Pancreas (tissue), 10 donors: Measurements from ENCODE around the gene GADL1. TPM values are rescaled to one million over a fixed set of nuclear protein-coding genes. Genes with fewer than 3 reads are reported as not detected.

ENCODE experiments used
- ATAC-seq, 4 donors: fragments of 200-7000 bp; cut with Tn5 transposase; one replicate each; pipeline versions ENCODE4 v1.8.0 to v1.9.1; 2020; ENCODE audit warnings: mild to moderate bottlenecking in 4 of 4, moderate library complexity in 4 of 4
- DNase-seq, 6 donors: peaks; one replicate each; pipeline ENCODE4 v3.0.0-alpha.2; 2020
- FAIRE-seq: peaks from 2 replicates; lab custom pipeline; 2012; peaks lifted over from hg19 to GRCh38; lab: Jason Lieb, UNC
- H3K27ac ChIP-seq, 4 donors: fragments of 200-600 bp; sonication (generic); 1 replicate in 3 of 4; 2 replicates in 1 of 4; pipeline versions ENCODE4 v1.5.0 to v1.8.0; 2020
- H3K27me3 ChIP-seq, 4 donors: fragments of 200-600 bp; one replicate each; pipeline ENCODE4 v1.8.0; 2021
- H3K36me3 ChIP-seq, 3 donors: fragments of 200-600 bp; sonication (generic) in 1 of 3; one replicate each; pipeline versions ENCODE4 v1.5.0 to v1.8.0; 2020 to 2021
- H3K4me1 ChIP-seq, 3 donors: fragments of 200-600 bp; one replicate each; pipeline ENCODE4 v1.8.0; 2021
- H3K4me3 ChIP-seq, 4 donors: fragments of 200-600 bp; sonication (generic) in 2 of 4; one replicate each; pipeline versions ENCODE4 v1.5.0 to v1.8.0; 2020 to 2021
- H3K9me3 ChIP-seq, 4 donors: fragments of 200-600 bp; one replicate each; pipeline ENCODE4 v1.8.0; 2021
- CTCF ChIP-seq, 4 donors: fragments of 200-600 bp; sonication (generic) in 3 of 4; IDR thresholded peaks; one replicate each; pipeline versions ENCODE4 v1.5.0 to v1.8.0; 2021; ENCODE audit warnings: antibody characterized with exemption in 4 of 4
- WGBS, 2 donors: extraction: QIAGEN DNeasy Blood & Tissue Kit; methylation state at CpG; one replicate each; pipeline ENCODE4 v1.1.7; 2013; 5-methylcytosine and 5-hydroxymethylcytosine counted together
- intact Hi-C, 3 donors: fragments of 100-400 bp; cut with DNase I; formaldehyde crosslinking; loops; one replicate each; pipeline versions ENCODE4 v1.11.1 to v1.14.2; 2022
- polyA plus RNA-seq, 2 donors: library from polyadenylated mRNA; stranded (reverse); fragments of 200-250 nt; gene quantifications; one replicate each; pipeline ENCODE4 v1.2.3, GENCODE V29; 2013
- total RNA-seq, 6 donors: library from RNA; stranded (reverse); fragmentation: NEBNext Ultra II Directional in 4 of 6; extraction: Animal tissue kit (Norgen Biotek cat#: 25700) in 4 of 6; gene quantifications; one replicate each; pipeline versions ENCODE4 v1.2.1 to v1.2.4, GENCODE V29; 2021 to 2023
- donor health status: healthy with polysubstance abuse.
- donor health status: DM: no; HTN: no; CAD: no; lungs with moderate emphysema.
- donor health status: DM: no; HTN: no; CAD: no.
- donor health status: control.
- donor health status: control.
- donor health status: Bipolar disorder and iron deficiency.
- donor health status: DM: yes; HTN: yes; CAD: no.
- donor health status: DM: no; HTN: no; CAD: no.
- donor health status: DM: no; HTN: no; CAD: no.
- donor health status: DM: yes; HTN: yes; CAD: no.

GADL1 gene
- total and polyA plus RNA-seq, 8 donors: 0.07 TPM; not detected in 7

- 65 to 77% methylated on average over 4 of the region's 4 CpGs for WGBS, 2 donors
- FAIRE-seq: no peak
- no peak for TF ChIP-seq CTCF (IDR thresholded peaks at IDR 0.05)
- no peak for DNase-seq
- ATAC-seq: no peak
- no peak overlapping the region for H3K4me3 ChIP-seq
- no peak overlapping the region for H3K27ac ChIP-seq
- no peaks in the 10 kb centered on the region for H3K9me3 ChIP-seq
- no peaks in the 10 kb centered on the region for H3K36me3 ChIP-seq
- peaks cover 0 to 4% (median 0%) of the 10 kb centered on the region in 3 donors for H3K4me1 ChIP-seq
- intact Hi-C loops: no loop called here
- no peaks in the 10 kb centered on the region for H3K27me3 ChIP-seq
Measured at GRCh38 chr3:30754426-30754825, 140.0 kb downstream of the GADL1 start.

- no peak for ATAC-seq
- no peak overlapping the region for H3K27ac ChIP-seq
- peaks cover 0 to 4% (median 0%) of the 10 kb centered on the region in 3 donors for H3K4me1 ChIP-seq
- H3K27me3 ChIP-seq: no peaks in the 10 kb centered on the region
- 87% methylated on average over 3 of the region's 3 CpGs for WGBS, 2 donors
- no peak overlapping the region for H3K4me3 ChIP-seq
- no peak for TF ChIP-seq CTCF (IDR thresholded peaks at IDR 0.05)
- DNase-seq: no peak
- FAIRE-seq: no peak
- H3K9me3 ChIP-seq: no peaks in the 10 kb centered on the region
- H3K36me3 ChIP-seq: no peaks in the 10 kb centered on the region
- intact Hi-C loops: no loop called here
Measured at GRCh38 chr3:30753766-30754165, 140.7 kb downstream of the GADL1 start.

GRCh38 chr3:30752970-30753369 lies 141.5 kb downstream of the GADL1 start:
- H3K27me3 ChIP-seq: no peaks in the 10 kb centered on the region
- 23 to 27% methylated on average over 4 of the region's 4 CpGs for WGBS, 2 donors
- H3K9me3 ChIP-seq: no peaks in the 10 kb centered on the region
- no peak for FAIRE-seq
- DNase-seq: peak in 1 of 6 donors; percentile 21
- intact Hi-C loops: no loop called here
- TF ChIP-seq CTCF (IDR thresholded peaks at IDR 0.05): no peak
- ATAC-seq: peak in 3 of 4 donors; percentile 66 to 80 (median 78)
- H3K27ac ChIP-seq: no peak overlapping the region
- H3K36me3 ChIP-seq: no peaks in the 10 kb centered on the region
- no peak overlapping the region for H3K4me3 ChIP-seq
- H3K4me1 ChIP-seq: peaks cover 0 to 4% (median 0%) of the 10 kb centered on the region in 3 donors

- FAIRE-seq: no peak
Measured at GRCh38 chr3:30752491-30752890, 142.0 kb downstream of the GADL1 start.

More at GRCh38 chr3:30752491-30752890, 142.0 kb downstream of the GADL1 start:
- Histone ChIP-seq H3K4me3 (no peak overlapping the region), H3K9me3 (no peaks in the 10 kb centered on the region), H3K27ac (no peak overlapping the region), H3K36me3 (no peaks in the 10 kb centered on the region), H3K27me3 (no peaks in the 10 kb centered on the region), H3K4me1 (peaks cover 0 to 4% (median 0%) of the 10 kb centered on the region in 3 donors)
- intact Hi-C loops: no loop called here
- 79 to 84% methylated on average over 5 of the region's 5 CpGs for WGBS, 2 donors
- no peak for TF ChIP-seq CTCF (IDR thresholded peaks at IDR 0.05)
- no peak for DNase-seq
- ATAC-seq: no peak
